Measurements from ENCODE around the gene ADAD1. TPM values are rescaled to one million over a fixed set of nuclear protein-coding genes. Genes with fewer than 3 reads are reported as not detected.

ADAD1 gene
- total RNA-seq, result not detected
- polyA plus RNA-seq (ENCODE audit: insufficient read depth, low read depth, low replicate concordance), result not detected
- long read RNA-seq, donor 1, result 0 reads
- long read RNA-seq, donor 2, result 0 reads
- long read RNA-seq, donor 3, result 0 reads
- long read RNA-seq, donor 4, result 0 reads
- long read RNA-seq, donor 5, result 0 reads
- long read RNA-seq, donor 6, result 0 reads
- long read RNA-seq, donor 7, result 0 reads
- long read RNA-seq, donor 8, result 0 reads
- long read RNA-seq, donor 9, result 0 reads
- long read RNA-seq, donor 10, result 0 reads

- no peak within 1 kb of the TSS for H3K27ac ChIP-seq (ENCODE audit: low read depth in 2 of 2, low read length in 2 of 2)
- TF ChIP-seq CTCF (IDR thresholded peaks at IDR 0.05; ENCODE audit: borderline replicate concordance, extremely low read depth, insufficient read depth), result no peak
- no peak within 1 kb of the TSS for H3K9ac ChIP-seq (ENCODE audit: low read length in 3 of 3)
- no peak within 1 kb of the TSS for H3K4me3 ChIP-seq (ENCODE audit: low read length in 3 of 3)
- H3K36me3 ChIP-seq (ENCODE audit: control insufficient read depth in 2 of 3, insufficient read depth in 3 of 3, low read length in 3 of 3), result no peaks in the 10 kb centered on the region
- FAIRE-seq, result no peak
- intact Hi-C loops (cut with DNase I), result no loop called here
- H3K27me3 ChIP-seq (ENCODE audit: control insufficient read depth, insufficient read depth, low read length), result no peaks in the 10 kb centered on the region
- no peaks in the 10 kb centered on the region for H3K4me1 ChIP-seq (ENCODE audit: control insufficient read depth in 2 of 3, insufficient read depth in 2 of 3, low read depth in 1 of 3, low read length in 3 of 3)
- DNase-seq, result no peak
- H3K9me3 ChIP-seq (ENCODE audit: control insufficient read depth in 2 of 3, insufficient read depth in 1 of 3, low read length in 3 of 3), result no peaks in the 10 kb centered on the region
Measured at GRCh38 chr4:122378711-122379110, at the start of gene ADAD1. ADAD1 (plus strand) TSS chr4:122379011; CDS start chr4:122380070, 1,059 bp downstream.

- intact Hi-C loops (cut with DNase I), result no loop called here
- DNase-seq (no peak), FAIRE-seq (no peak)
- Histone ChIP-seq H3K27me3 (ENCODE audit: control insufficient read depth, insufficient read depth, low read length) (no peaks in the 10 kb centered on the region), H3K9ac (ENCODE audit: low read length in 3 of 3) (no peak overlapping the region), H3K4me3 (ENCODE audit: low read length in 3 of 3) (no peak overlapping the region), H3K9me3 (ENCODE audit: control insufficient read depth in 2 of 3, insufficient read depth in 1 of 3, low read length in 3 of 3) (peaks cover 0 to under 1% (median 0%) of the 10 kb centered on the region in 3 donors), H3K36me3 (ENCODE audit: control insufficient read depth in 2 of 3, insufficient read depth in 3 of 3, low read length in 3 of 3) (peaks cover 6 to 36% (median 8%) of the 10 kb centered on the region in 3 donors), H3K4me1 (ENCODE audit: control insufficient read depth in 2 of 3, insufficient read depth in 2 of 3, low read depth in 1 of 3, low read length in 3 of 3) (no peaks in the 10 kb centered on the region), H3K27ac (ENCODE audit: low read depth in 2 of 2, low read length in 2 of 2) (no peak overlapping the region)
- no peak for TF ChIP-seq CTCF (IDR thresholded peaks at IDR 0.05; ENCODE audit: borderline replicate concordance, extremely low read depth, insufficient read depth)
Measured at GRCh38 chr4:122329876-122330565, 48.8 kb upstream of the ADAD1 start.

GRCh38 chr4:122331195-122331594, 47.6 kb upstream of the ADAD1 start:
- no peaks in the 10 kb centered on the region for H3K27me3 ChIP-seq (ENCODE audit: control insufficient read depth, insufficient read depth, low read length)
- no peak overlapping the region for H3K9ac ChIP-seq (ENCODE audit: low read length in 3 of 3)
- H3K4me3 ChIP-seq (ENCODE audit: low read length in 3 of 3), result no peak overlapping the region
- TF ChIP-seq CTCF (IDR thresholded peaks at IDR 0.05; ENCODE audit: borderline replicate concordance, extremely low read depth, insufficient read depth), result no peak
- DNase-seq (no peak), FAIRE-seq (no peak)
- H3K4me1 ChIP-seq (ENCODE audit: control insufficient read depth in 2 of 3, insufficient read depth in 2 of 3, low read depth in 1 of 3, low read length in 3 of 3), result no peaks in the 10 kb centered on the region
- intact Hi-C loops (cut with DNase I), result no loop called here
- H3K9me3 ChIP-seq (ENCODE audit: control insufficient read depth in 2 of 3, insufficient read depth in 1 of 3, low read length in 3 of 3), result peaks cover 0 to 1% (median 0%) of the 10 kb centered on the region in 3 donors
- no peak overlapping the region for H3K27ac ChIP-seq (ENCODE audit: low read depth in 2 of 2, low read length in 2 of 2)
- peaks cover 12 to 38% (median 12%) of the 10 kb centered on the region in 3 donors for H3K36me3 ChIP-seq (ENCODE audit: control insufficient read depth in 2 of 3, insufficient read depth in 3 of 3, low read length in 3 of 3)

Measured in kidney (tissue), 22 donors.